GM18861 (cell line): ENCODE measurements around the gene ATOSB.

Experiments used
- ATAC-seq: cut with Tn5 transposase; IDR thresholded peaks from one replicate; pipeline ENCODE4 v1.9.1; 2021; ENCODE audit not compliant: unreplicated experiment

The ATOSB gene

GRCh38 chr9:35089434-35089833, 26.2 kb downstream of the ATOSB start:
- no peak for ATAC-seq

- ATAC-seq: no peak
These were observed 30.6 kb downstream of the ATOSB start for GRCh38 chr9:35085078-35085477.

GRCh38 chr9:35079426-35080341, 36.0 kb downstream of the ATOSB start, which contains the start of gene FANCG:
Gene FANCG (minus strand): TSS chr9:35079942. CDS start chr9:35079524, 418 bp downstream.
- peak; percentile 85 for ATAC-seq

- ATAC-seq: no peak
These were observed 36.6 kb downstream of the ATOSB start for GRCh38 chr9:35079041-35079425.

- ATAC-seq: no peak
These were observed 37.6 kb downstream of the ATOSB start for GRCh38 chr9:35078066-35078465.

- no peak for ATAC-seq
These were observed 38.8 kb downstream of the ATOSB start for GRCh38 chr9:35076848-35077247.

GRCh38 chr9:35075358-35075757, 40.3 kb downstream of the ATOSB start:
- no peak for ATAC-seq

- ATAC-seq: no peak
These were observed 40.9 kb downstream of the ATOSB start for GRCh38 chr9:35074791-35075190.

- ATAC-seq: no peak
These were observed 41.5 kb downstream of the ATOSB start for GRCh38 chr9:35074141-35074540.

- ATAC-seq: no peak
These were observed 42.4 kb downstream of the ATOSB start for GRCh38 chr9:35073279-35073612.

- peak; percentile 79 for ATAC-seq
These were observed 43.0 kb downstream of the ATOSB start, which contains the start of gene VCP for GRCh38 chr9:35072461-35073278. Gene VCP (minus strand): TSS chr9:35072625. CDS start chr9:35072353, 272 bp downstream.

- ATAC-seq: peak; percentile 43
These were observed 43.7 kb downstream of the ATOSB start for GRCh38 chr9:35071814-35072460.

- no peak for ATAC-seq
These were observed 44.5 kb downstream of the ATOSB start for GRCh38 chr9:35070823-35071813.

GRCh38 chr9:35069020-35069419, 46.6 kb downstream of the ATOSB start:
- no peak for ATAC-seq

GRCh38 chr9:35067056-35067455, 48.6 kb downstream of the ATOSB start:
- ATAC-seq: no peak

- ATAC-seq: no peak
These were observed 55.0 kb downstream of the ATOSB start for GRCh38 chr9:35060548-35061207.

GRCh38 chr9:35059438-35059837, 56.2 kb downstream of the ATOSB start:
- ATAC-seq: no peak

GRCh38 chr9:35057271-35057620, 58.4 kb downstream of the ATOSB start:
- ATAC-seq: no peak

GRCh38 chr9:35056571-35057270, 58.9 kb downstream of the ATOSB start:
- ATAC-seq: no peak
